Epithelial cell of esophagus (primary cell): ENCODE measurements around the gene DNASE1.

Experiments used
- DNase-seq: peaks from one replicate; pipeline ENCODE4 v3.0.0; 2010; ENCODE audit warnings: low read depth
- H3K4me3 ChIP-seq: 2 replicates; pipeline ENCODE4 v1.5.1; 2011; ENCODE audit warnings: mild to moderate bottlenecking, low read length, control low read depth
- CTCF ChIP-seq: IDR thresholded peaks from 2 replicates; pipeline ENCODE4 v1.5.1; 2011; ENCODE audit warnings: low read depth, mild to moderate bottlenecking, low read length, control low read depth, inconsistent platforms; ENCODE audit not compliant: insufficient read depth; ENCODE audit errors: missing control alignments

The DNASE1 gene

GRCh38 chr16:3701531-3701930, 47.0 kb downstream of the DNASE1 start:
- no peak overlapping the region for H3K4me3 ChIP-seq
- no peak for DNase-seq
- no peak for TF ChIP-seq CTCF

- DNase-seq = no peak
- H3K4me3 ChIP-seq = no peak overlapping the region
- TF ChIP-seq CTCF = no peak
Observed at GRCh38 chr16:3702082-3702481, 47.6 kb downstream of the DNASE1 start.

- no peak for TF ChIP-seq CTCF
- no peak for DNase-seq
- no peak overlapping the region for H3K4me3 ChIP-seq
Observed at GRCh38 chr16:3706253-3707012, 51.9 kb downstream of the DNASE1 start.
